Cardiac muscle cell (in vitro differentiated cells and primary cell): ENCODE data around the gene MRGPRG. TPM values are rescaled to one million over a fixed set of nuclear protein-coding genes. Genes with fewer than 3 reads are reported as not detected.
"Not testable (repeated sequence)": the region's sequence is repeated elsewhere in the genome, so short reads cannot be mapped to it uniquely, and the experiment has no call there.

ENCODE experiments used
- DNase-seq, 2 donors: peaks; one replicate each; pipeline versions ENCODE4 v3.0.0 to v3.0.0-alpha.2; 2010 to 2017; ENCODE audit warnings: low read depth in 1 of 2, low spot score in 1 of 2
- H3K27ac ChIP-seq: fragments of 200-600 bp; sonication (generic); 2 replicates; pipeline ENCODE4 v1.5.1; 2016
- H3K27me3 ChIP-seq: fragments of 200-600 bp; sonication (generic); 2 replicates; pipeline ENCODE4 v1.6.0; 2016; ENCODE audit warnings: control low read depth
- H3K36me3 ChIP-seq: fragments of 200-600 bp; sonication (generic); 2 replicates; pipeline ENCODE4 v1.5.1; 2016; ENCODE audit warnings: control low read depth
- H3K4me1 ChIP-seq: fragments of 200-600 bp; sonication (generic); 2 replicates; pipeline ENCODE4 v1.8.1; 2017; ENCODE audit warnings: low read depth, mild to moderate bottlenecking, mixed run types
- H3K4me3 ChIP-seq: fragments of 200-600 bp; sonication (generic); 2 replicates; pipeline ENCODE4 v1.5.1; 2016; ENCODE audit warnings: mild to moderate bottlenecking
- H3K9me3 ChIP-seq: fragments of 200-600 bp; sonication (generic); 2 replicates; pipeline ENCODE4 v1.5.1; 2017; ENCODE audit warnings: low read depth, mild to moderate bottlenecking, control low read depth
- CTCF ChIP-seq: IDR thresholded peaks from 2 replicates; pipeline ENCODE4 v1.5.1; 2012; ENCODE audit warnings: low read depth, mild to moderate bottlenecking, low read length
- polyA plus RNA-seq: library from polyadenylated mRNA; unstranded; fragments of >200 nt; fragmentation: Nextera tagmentation; extraction: Ambion mirVana; gene quantifications from 2 replicates; pipeline ENCODE4 v1.2.1, GENCODE V29; 2016
- total RNA-seq: library from RNA; depleted of rRNA; stranded (reverse); fragments of >200 nt; gene quantifications from 2 replicates; pipeline ENCODE4 v1.2.3, GENCODE V29; 2016

MRGPRG gene
- not detected in 2 replicates for total RNA-seq
- polyA plus RNA-seq, result not detected in 2 replicates

GRCh38 chr11:3218483-3219280 lies at the start of gene MRGPRG:
Gene MRGPRG (minus strand): TSS chr11:3218813. CDS start chr11:3218813, 0 bp downstream.
- H3K9me3 ChIP-seq, result no peaks in the 10 kb centered on the region
- no peaks in the 10 kb centered on the region for H3K4me1 ChIP-seq
- H3K36me3 ChIP-seq, result no peaks in the 10 kb centered on the region
- H3K4me3 ChIP-seq, result no peak within 1 kb of the TSS
- no peak for DNase-seq
- H3K27me3 ChIP-seq, result peaks cover 30% of the 10 kb centered on the region
- H3K27ac ChIP-seq, result no peak within 1 kb of the TSS
- no peak for TF ChIP-seq CTCF

- not testable (repeated sequence) for DNase-seq, H3K4me1 ChIP-seq
Measured at GRCh38 chr11:3262548-3262947, 43.9 kb upstream of the MRGPRG start.

GRCh38 chr11:3261831-3262230 lies 43.2 kb upstream of the MRGPRG start:
- H3K4me3 ChIP-seq, H3K27ac ChIP-seq, H3K36me3 ChIP-seq: not testable (repeated sequence)

More at GRCh38 chr11:3262548-3262947, 43.9 kb upstream of the MRGPRG start:
- H3K27me3 ChIP-seq, H3K9me3 ChIP-seq, H3K36me3 ChIP-seq, H3K4me3 ChIP-seq, H3K27ac ChIP-seq: not testable (repeated sequence)

GRCh38 chr11:3257509-3257908 lies 38.9 kb upstream of the MRGPRG start:
- DNase-seq, H3K9me3 ChIP-seq, H3K4me1 ChIP-seq, H3K36me3 ChIP-seq, H3K27me3 ChIP-seq, H3K4me3 ChIP-seq, H3K27ac ChIP-seq: not testable (repeated sequence)

More at GRCh38 chr11:3261831-3262230, 43.2 kb upstream of the MRGPRG start:
- not testable (repeated sequence) for H3K9me3 ChIP-seq, DNase-seq, H3K27me3 ChIP-seq, H3K4me1 ChIP-seq

GRCh38 chr11:3255241-3255640 lies 36.6 kb upstream of the MRGPRG start:
- not testable (repeated sequence) for H3K9me3 ChIP-seq, H3K4me1 ChIP-seq, H3K27ac ChIP-seq, DNase-seq, H3K4me3 ChIP-seq, H3K27me3 ChIP-seq, H3K36me3 ChIP-seq

- H3K4me3 ChIP-seq, H3K9me3 ChIP-seq, H3K27ac ChIP-seq, H3K27me3 ChIP-seq, H3K36me3 ChIP-seq, DNase-seq, H3K4me1 ChIP-seq: not testable (repeated sequence)
Measured at GRCh38 chr11:3254773-3255172, 36.2 kb upstream of the MRGPRG start.

GRCh38 chr11:3245071-3245470 lies 26.5 kb upstream of the MRGPRG start:
- no peaks in the 10 kb centered on the region for H3K9me3 ChIP-seq
- no peaks in the 10 kb centered on the region for H3K36me3 ChIP-seq
- DNase-seq, result no peak
- H3K4me3 ChIP-seq, result no peak overlapping the region
- no peaks in the 10 kb centered on the region for H3K4me1 ChIP-seq
- TF ChIP-seq CTCF, result no peak
- H3K27me3 ChIP-seq, result no peaks in the 10 kb centered on the region
- H3K27ac ChIP-seq, result no peak overlapping the region

GRCh38 chr11:3243880-3244279 lies 25.3 kb upstream of the MRGPRG start:
- Histone ChIP-seq H3K9me3 (no peaks in the 10 kb centered on the region), H3K27me3 (no peaks in the 10 kb centered on the region), H3K27ac (no peak overlapping the region), H3K4me1 (no peaks in the 10 kb centered on the region), H3K4me3 (no peak overlapping the region), H3K36me3 (no peaks in the 10 kb centered on the region)
- no peak for DNase-seq
- no peak for TF ChIP-seq CTCF
